Measurements from ENCODE around the gene TIMD4.

- no peak for TF ChIP-seq CTCF (IDR thresholded peaks at IDR 0.05; ENCODE audit: low read depth, low read length)
- no peak for TF ChIP-seq POLR2A (IDR thresholded peaks at IDR 0.05; ENCODE audit: extremely low read depth, insufficient read length)
These were observed 42.0 kb upstream of the TIMD4 start for GRCh38 chr5:157004893-157005551.

Measured in NB4 (cell line).